C4-2B (cell line): ENCODE data around the gene ACTR6.

Experiments
- CTCF ChIP-seq: fragments of 450-650 bp; conservative IDR thresholded peaks from 2 replicates; pipeline ENCODE4 v1.5.1; 2017; ENCODE audit warnings: mild to moderate bottlenecking
- ZFX ChIP-seq: fragments of 450-650 bp; IDR thresholded peaks from 2 replicates; pipeline ENCODE4 v1.6.1; 2017

- TF ChIP-seq CTCF (no peak), ZFX (no peak)
Observed at GRCh38 chr12:100168562-100168961, 32.1 kb upstream of the ACTR6 start.
